GM10847 (cell line): ENCODE data around the gene MLLT1.

Experiments used
- POLR2A ChIP-seq: IDR thresholded peaks from 2 replicates; pipeline ENCODE4 v1.6.1; 2011; ENCODE audit not compliant: insufficient read length; ENCODE audit errors: extremely low read depth

MLLT1 gene

GRCh38 chr19:6278740-6279619 is 795 bp downstream of the MLLT1 start:
- no peak for TF ChIP-seq POLR2A

- no peak for TF ChIP-seq POLR2A
These were observed 1.7 kb downstream of the MLLT1 start for GRCh38 chr19:6278051-6278450.

GRCh38 chr19:6276447-6276846 is 3.3 kb downstream of the MLLT1 start:
- no peak for TF ChIP-seq POLR2A

GRCh38 chr19:6275170-6275744 is 4.5 kb downstream of the MLLT1 start:
- TF ChIP-seq POLR2A: no peak

GRCh38 chr19:6274756-6275155 is 5.0 kb downstream of the MLLT1 start:
- TF ChIP-seq POLR2A: no peak

GRCh38 chr19:6273701-6274601 is 5.8 kb downstream of the MLLT1 start:
- TF ChIP-seq POLR2A: no peak

- no peak for TF ChIP-seq POLR2A
These were observed 6.7 kb downstream of the MLLT1 start for GRCh38 chr19:6272913-6273600.

GRCh38 chr19:6272411-6272791 is 7.4 kb downstream of the MLLT1 start:
- no peak for TF ChIP-seq POLR2A

GRCh38 chr19:6271721-6272410 is 7.9 kb downstream of the MLLT1 start:
- no peak for TF ChIP-seq POLR2A

- TF ChIP-seq POLR2A: no peak
These were observed 8.5 kb downstream of the MLLT1 start for GRCh38 chr19:6271251-6271650.

- TF ChIP-seq POLR2A: no peak
These were observed 9.0 kb downstream of the MLLT1 start for GRCh38 chr19:6270822-6271221.

GRCh38 chr19:6270076-6270745 is 9.6 kb downstream of the MLLT1 start:
- TF ChIP-seq POLR2A: no peak

- TF ChIP-seq POLR2A: no peak
These were observed 10.5 kb downstream of the MLLT1 start for GRCh38 chr19:6269101-6269886.
